Fibroblast of lung (primary cell): ENCODE results near the gene G6PC3. TPM values are rescaled to one million over a fixed set of nuclear protein-coding genes. Genes with fewer than 3 reads are reported as not detected.

Experiments used
- DNase-seq, 2 donors: peaks; one replicate each; pipeline versions ENCODE4 v3.0.0 to v3.0.0-alpha.2; 2010; ENCODE audit warnings: low read depth in 2 of 2
- H2AFZ ChIP-seq: 2 replicates; pipeline ENCODE4 v1.5.1; 2012; ENCODE audit warnings: low read length, control low read depth, inconsistent platforms
- H3K27ac ChIP-seq: 2 replicates; pipeline ENCODE4 v1.5.1; 2011; ENCODE audit warnings: low read length, control low read depth; ENCODE audit not compliant: insufficient read depth
- H3K27me3 ChIP-seq: 2 replicates; pipeline ENCODE4 v1.5.1; 2011; ENCODE audit warnings: mild to moderate bottlenecking, low read length; ENCODE audit not compliant: control insufficient read depth, insufficient read depth
- H3K36me3 ChIP-seq: 2 replicates; pipeline ENCODE4 v1.5.1; 2011; ENCODE audit warnings: low read length; ENCODE audit not compliant: control insufficient read depth, insufficient read depth
- H3K4me1 ChIP-seq: 2 replicates; pipeline ENCODE4 v1.5.1; 2011; ENCODE audit warnings: low read length; ENCODE audit not compliant: control insufficient read depth, insufficient read depth; ENCODE audit errors: extremely low read depth
- H3K4me2 ChIP-seq: 2 replicates; pipeline ENCODE4 v1.5.1; 2011; ENCODE audit warnings: low read length, control low read depth; ENCODE audit not compliant: insufficient read depth; ENCODE audit errors: extremely low read depth
- H3K4me3 ChIP-seq, 4 experiments: fragments of 200-600 bp in 1 of 4; sonication (generic) in 1 of 4; replicated peaks in 1 of 4; 2 replicates each; pipeline ENCODE4 v1.5.1; 2011 to 2016; ENCODE audit warnings: low read length in 4 of 4, low read depth in 3 of 4, mild to moderate bottlenecking in 3 of 4, control low read depth in 2 of 4, inconsistent platforms in 1 of 4, mixed read lengths in 1 of 4; ENCODE audit not compliant: insufficient read depth in 1 of 4; ENCODE audit errors: control extremely low read depth in 1 of 4
- H3K79me2 ChIP-seq: 2 replicates; pipeline ENCODE4 v1.5.1; 2012; ENCODE audit warnings: mild to moderate bottlenecking, low read length, inconsistent platforms; ENCODE audit not compliant: control insufficient read depth, insufficient read depth
- H3K9ac ChIP-seq: 2 replicates; pipeline ENCODE4 v1.5.1; 2011; ENCODE audit warnings: mild to moderate bottlenecking, low read length, control low read depth; ENCODE audit not compliant: insufficient read depth
- H3K9me3 ChIP-seq: 2 replicates; pipeline ENCODE4 v1.5.1; 2012; ENCODE audit warnings: low read depth, low read length; ENCODE audit not compliant: control insufficient read depth, insufficient read depth
- H4K20me1 ChIP-seq: 2 replicates; pipeline ENCODE4 v1.5.1; 2011; ENCODE audit warnings: low read length; ENCODE audit not compliant: control insufficient read depth, insufficient read depth; ENCODE audit errors: extremely low read depth
- CTCF ChIP-seq, 2 donors: IDR thresholded peaks in 1 of 2; conservative IDR thresholded peaks in 1 of 2; 1 replicate in 1 of 2; 2 replicates in 1 of 2; pipeline ENCODE4 v1.5.1; 2011 to 2012; ENCODE audit warnings: low read length in 2 of 2, control low read depth in 1 of 2, inconsistent platforms in 1 of 2, low read depth in 1 of 2, mild to moderate bottlenecking in 1 of 2
- EZH2 ChIP-seq: IDR thresholded peaks from 2 replicates; pipeline ENCODE4 v1.5.1; 2012; ENCODE audit warnings: low read length, control low read depth, mild to moderate bottlenecking; ENCODE audit errors: missing control alignments
- polyA plus RNA-seq, 2 donors: library from polyadenylated mRNA; depleted of rRNA in 1 of 2; stranded (reverse) in 1 of 2; unstranded in 1 of 2; fragments of >200 nt; gene quantifications; 2 replicates each; pipeline ENCODE4 v1.2.1, GENCODE V29; 2011 to 2012; ENCODE audit warnings: missing spikeins in 1 of 2
- total RNA-seq: library from RNA; depleted of rRNA; stranded (reverse); fragments of >200 nt; gene quantifications from 2 replicates; pipeline ENCODE4 v1.2.1, GENCODE V29; 2014

The G6PC3 gene
- total and polyA plus RNA-seq, 2 donors (not counting 1 experiment from before 2014, with no cell fraction given): 40.0 to 76.1 TPM

- DNase-seq: no peak
- Histone ChIP-seq H3K79me2 (no peaks in the 10 kb centered on the region), H3K27me3 (no peaks in the 10 kb centered on the region), H3K4me2 (no peak overlapping the region), H4K20me1 (no peaks in the 10 kb centered on the region), H3K4me3 (no peak overlapping the region), H3K27ac (no peak overlapping the region), H3K4me1 (no peaks in the 10 kb centered on the region), H3K9ac (no peak overlapping the region), H3K36me3 (peaks cover 42% of the 10 kb centered on the region), H3K9me3 (no peaks in the 10 kb centered on the region), H2AFZ (no peak overlapping the region)
- TF ChIP-seq EZH2 (no peak), CTCF (conservative IDR thresholded peaks at IDR 0.05 in 1 of 2, IDR thresholded peaks at IDR 0.05 in 1 of 2; ENCODE audit: low read depth in 1 of 2, low read length in 2 of 2) (no peak)
Observed at GRCh38 chr17:44079877-44080821, 9.6 kb downstream of the G6PC3 start.

GRCh38 chr17:44081681-44082080 lies 11.1 kb downstream of the G6PC3 start:
- peaks cover 10% of the 10 kb centered on the region for H3K4me1 ChIP-seq
- no peaks in the 10 kb centered on the region for H4K20me1 ChIP-seq
- H3K4me3 ChIP-seq: no peak overlapping the region
- H3K4me2 ChIP-seq: no peak overlapping the region
- H3K9ac ChIP-seq: no peak overlapping the region
- H3K79me2 ChIP-seq: no peaks in the 10 kb centered on the region
- peak overlapping the region; percentile 18 for H3K27ac ChIP-seq
- H3K9me3 ChIP-seq: no peaks in the 10 kb centered on the region
- TF ChIP-seq EZH2: no peak
- no peak for TF ChIP-seq CTCF (conservative IDR thresholded peaks at IDR 0.05 in 1 of 2, IDR thresholded peaks at IDR 0.05 in 1 of 2; ENCODE audit: low read depth in 1 of 2, low read length in 2 of 2)
- H3K36me3 ChIP-seq: peaks cover 34% of the 10 kb centered on the region
- DNase-seq: peak in 1 of 2 donors; percentile 46
- H2AFZ ChIP-seq: no peak overlapping the region
- no peaks in the 10 kb centered on the region for H3K27me3 ChIP-seq

GRCh38 chr17:44082256-44082927 lies 11.9 kb downstream of the G6PC3 start:
- TF ChIP-seq CTCF (conservative IDR thresholded peaks at IDR 0.05 in 1 of 2, IDR thresholded peaks at IDR 0.05 in 1 of 2; ENCODE audit: low read depth in 1 of 2, low read length in 2 of 2) (no peak), EZH2 (no peak)
- Histone ChIP-seq H3K27me3 (no peaks in the 10 kb centered on the region), H3K27ac (peak overlapping the region; percentile 18), H3K79me2 (no peaks in the 10 kb centered on the region), H3K4me3 (no peak overlapping the region), H3K36me3 (peaks cover 31% of the 10 kb centered on the region), H2AFZ (no peak overlapping the region), H3K9me3 (no peaks in the 10 kb centered on the region), H4K20me1 (no peaks in the 10 kb centered on the region), H3K4me1 (peaks cover 15% of the 10 kb centered on the region), H3K9ac (no peak overlapping the region), H3K4me2 (no peak overlapping the region)
- no peak for DNase-seq
